Measurements from ENCODE around the gene CORO6. TPM values are rescaled to one million over a fixed set of nuclear protein-coding genes. Genes with fewer than 3 reads are reported as not detected.

Gene CORO6
- total RNA-seq, 1 experiment from 2014 or later: 0.87 TPM

GRCh38 chr17:29568331-29569244 is 54.1 kb downstream of the CORO6 start, which contains the start of gene TP53I13:
TSS of gene TP53I13 (plus strand) at chr17:29568701. CDS start at chr17:29568759, 58 bp downstream.
- peak; percentile 82 for DNase-seq (ENCODE audit: extremely low read depth, low read depth)

- peak; percentile 43 for DNase-seq (ENCODE audit: extremely low read depth, low read depth)
Measured at GRCh38 chr17:29567554-29568330, 55.0 kb downstream of the CORO6 start.

GRCh38 chr17:29567304-29567553 is 55.5 kb downstream of the CORO6 start:
- no peak for DNase-seq (ENCODE audit: extremely low read depth, low read depth)

- DNase-seq (ENCODE audit: extremely low read depth, low read depth): peak; percentile 64
Measured at GRCh38 chr17:29566473-29567303, 56.0 kb downstream of the CORO6 start, which contains the start of gene ABHD15. TSS of gene ABHD15 (minus strand) at chr17:29567037. CDS start at chr17:29566966, 71 bp downstream.

GRCh38 chr17:29565643-29566472 is 56.9 kb downstream of the CORO6 start:
- no peak for DNase-seq (ENCODE audit: extremely low read depth, low read depth)

Small RNA genes lying within 50 kb of the gene (small RNA-seq; reads per million reads assigned to genes)
- 0 to 0.02 reads per million in 2 experiments for gene RNU6-920P

Other genes starting within 250 kb of the CORO6 start
- 43.8 and 50.6 TPM in 2 replicates for gene TAOK1, start 232.5 kb downstream of the CORO6 start, total RNA-seq (2014; rRNA removed; shearing (Covaris generic))
- gene ABHD15, start 55.9 kb downstream of the CORO6 start, total RNA-seq (2014; rRNA removed; shearing (Covaris generic)): 13.1 and 14.0 TPM in 2 replicates
- gene TP53I13, start 54.2 kb downstream of the CORO6 start, total RNA-seq (2014; rRNA removed; shearing (Covaris generic)): 65.2 and 83.3 TPM in 2 replicates
- gene GIT1, start 33.3 kb downstream of the CORO6 start, total RNA-seq (2014; rRNA removed; shearing (Covaris generic)): 37.9 and 41.3 TPM in 2 replicates
- gene ANKRD13B, start 29.8 kb downstream of the CORO6 start, total RNA-seq (2014; rRNA removed; shearing (Covaris generic)): 14.7 and 19.1 TPM in 2 replicates